Hepatocyte (in vitro differentiated cells): ENCODE measurements around the gene WHRN. TPM values are rescaled to one million over a fixed set of nuclear protein-coding genes. Genes with fewer than 3 reads are reported as not detected.

ENCODE experiments used
- DNase-seq: peaks from one replicate; pipeline ENCODE4 v3.0.0-alpha.2; 2016; ENCODE audit warnings: low spot score
- H2AFZ ChIP-seq: fragments of 200-600 bp; sonication (generic); 2 replicates; pipeline ENCODE4 v1.6.0; 2016; ENCODE audit warnings: antibody characterized with exemption, mild to moderate bottlenecking
- H3K27ac ChIP-seq: fragments of 200-600 bp; sonication (generic); 2 replicates; pipeline ENCODE4 v1.5.1; 2016; ENCODE audit warnings: mild to moderate bottlenecking
- H3K27me3 ChIP-seq: fragments of 200-600 bp; sonication (generic); 2 replicates; pipeline ENCODE4 v1.6.1; 2016
- H3K36me3 ChIP-seq: fragments of 200-600 bp; sonication (generic); replicated peaks from 2 replicates; pipeline ENCODE4 v1.5.1; 2016; ENCODE audit warnings: low read depth; ENCODE audit not compliant: insufficient read depth
- H3K4me1 ChIP-seq: fragments of 200-600 bp; sonication (generic); 2 replicates; pipeline ENCODE4 v1.5.1; 2016; ENCODE audit warnings: mild to moderate bottlenecking, moderate library complexity; ENCODE audit not compliant: insufficient read depth
- H3K4me2 ChIP-seq: fragments of 200-600 bp; sonication (generic); 2 replicates; pipeline ENCODE4 v1.6.0; 2016
- H3K4me3 ChIP-seq: fragments of 200-600 bp; sonication (generic); 2 replicates; pipeline ENCODE4 v1.5.1; 2016; ENCODE audit warnings: mild to moderate bottlenecking
- H3K79me2 ChIP-seq: fragments of 200-600 bp; sonication (generic); 2 replicates; pipeline ENCODE4 v1.6.0; 2017; ENCODE audit warnings: mild to moderate bottlenecking
- H3K9me2 ChIP-seq: fragments of 200-600 bp; sonication (generic); replicated peaks from 2 replicates; pipeline ENCODE4 v1.6.0; 2017; ENCODE audit warnings: mild to moderate bottlenecking; ENCODE audit not compliant: insufficient read depth
- H3K9me3 ChIP-seq: fragments of 200-600 bp; sonication (generic); 2 replicates; pipeline ENCODE4 v1.5.1; 2016; ENCODE audit warnings: low read depth, mild to moderate bottlenecking
- H4K20me1 ChIP-seq: fragments of 200-600 bp; sonication (generic); 2 replicates; pipeline ENCODE4 v1.6.0; 2016; ENCODE audit warnings: mild to moderate bottlenecking; ENCODE audit not compliant: insufficient read depth, poor library complexity, severe bottlenecking
- CTCF ChIP-seq: fragments of 200-600 bp; sonication (generic); IDR thresholded peaks from 2 replicates; pipeline ENCODE4 v1.5.1; 2016; ENCODE audit warnings: antibody characterized with exemption, mild to moderate bottlenecking; ENCODE audit not compliant: poor library complexity
- EZH2 ChIP-seq: fragments of 200-600 bp; sonication (generic); IDR thresholded peaks from 2 replicates; pipeline ENCODE4 v1.6.1; 2016; ENCODE audit warnings: antibody characterized with exemption, mild to moderate bottlenecking, borderline replicate concordance
- EZH2phosphoT487 ChIP-seq: fragments of 200-600 bp; sonication (generic); IDR thresholded peaks from one replicate; pipeline ENCODE4 v1.6.1; 2018; ENCODE audit warnings: antibody characterized with exemption, mild to moderate bottlenecking, low read depth, moderate library complexity; ENCODE audit not compliant: unreplicated experiment, severe bottlenecking
- WGBS: methylation state at CpG from one replicate; pipeline ENCODE4 v1.1.6; 2016; ENCODE audit warnings: low lambda C conversion rate; ENCODE audit errors: missing lambda C conversion rate; 5-methylcytosine and 5-hydroxymethylcytosine counted together
- polyA plus RNA-seq: library from polyadenylated mRNA; unstranded; fragments of >200 nt; fragmentation: Nextera tagmentation; extraction: Ambion mirVana; gene quantifications from 2 replicates; pipeline ENCODE4 v1.2.1, GENCODE V29; 2016
- total RNA-seq: library from RNA; depleted of rRNA; stranded (reverse); fragments of >200 nt; gene quantifications from 2 replicates; pipeline ENCODE4 v1.2.3, GENCODE V29; 2014

Gene WHRN
- total and polyA plus RNA-seq, 2 experiments from 2014 or later: 3.2 to 6.6 TPM

GRCh38 chr9:114373960-114374730 lies 131.1 kb downstream of the WHRN start:
- WGBS: 92% methylated on average over 16 of the region's 16 CpGs
- Histone ChIP-seq H3K27me3 (no peaks in the 10 kb centered on the region), H3K79me2 (no peaks in the 10 kb centered on the region), H2AFZ (no peak overlapping the region), H3K9me3 (no peaks in the 10 kb centered on the region), H3K4me3 (no peak overlapping the region), H3K4me1 (peaks cover 2% of the 10 kb centered on the region), H4K20me1 (no peaks in the 10 kb centered on the region), H3K9me2 (no peaks in the 10 kb centered on the region), H3K36me3 (no peaks in the 10 kb centered on the region), H3K27ac (no peak overlapping the region), H3K4me2 (no peak overlapping the region)
- TF ChIP-seq CTCF (no peak), EZH2phosphoT487 (no peak), EZH2 (no peak)
- no peak for DNase-seq

GRCh38 chr9:114372921-114373448 lies 132.3 kb downstream of the WHRN start:
- no peak for DNase-seq
- H3K79me2 ChIP-seq: no peaks in the 10 kb centered on the region

DNA sequence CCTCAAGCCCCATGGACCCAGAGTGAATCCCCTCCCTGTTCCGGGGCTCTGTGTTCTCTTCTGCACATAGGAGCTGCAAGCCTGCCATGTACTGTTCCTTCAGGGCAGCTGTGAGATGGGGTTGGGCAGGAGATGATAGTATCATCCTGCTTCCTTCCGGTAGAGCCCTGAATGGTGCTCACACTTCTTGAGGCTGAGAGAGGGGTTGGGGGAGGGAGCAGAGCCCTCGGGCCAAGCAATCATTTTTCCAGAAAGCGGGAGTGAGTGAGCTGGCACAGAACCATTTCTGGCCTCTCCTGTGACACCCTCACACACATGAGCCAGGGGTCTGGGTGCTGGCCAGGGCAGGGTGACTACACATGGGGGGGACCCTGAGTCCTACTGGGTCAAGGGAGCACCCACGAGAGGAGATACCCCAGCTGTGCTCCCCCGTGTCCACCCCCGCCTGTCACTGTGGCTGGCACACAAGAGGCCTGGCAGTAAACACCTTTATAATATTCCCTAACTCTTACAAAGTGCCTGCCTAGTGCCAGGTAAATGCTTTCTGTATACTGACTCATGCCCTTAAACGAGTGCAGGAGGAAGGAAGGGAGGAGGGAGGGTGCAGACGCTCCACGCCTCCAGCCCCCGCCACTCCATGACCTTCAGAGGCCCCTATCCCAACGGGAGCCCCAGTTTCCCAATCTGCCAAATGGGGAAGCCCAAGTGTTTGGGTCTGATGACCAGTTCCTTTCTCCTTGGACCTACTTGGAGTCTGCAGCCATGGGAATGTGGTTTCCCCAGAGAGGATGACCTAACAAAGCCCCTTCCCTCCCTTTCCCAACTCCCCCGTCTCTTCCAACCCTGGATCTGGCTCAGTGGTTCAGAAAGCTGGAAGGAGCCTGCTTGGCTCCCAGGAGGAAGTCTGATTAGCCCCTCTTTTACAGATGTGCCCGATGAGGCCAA lies 133.0 kb downstream of the WHRN start:
- H2AFZ ChIP-seq: no peak overlapping the region
- no peak for DNase-seq

More at GRCh38 chr9:114372921-114373448, 132.3 kb downstream of the WHRN start:
- 86% methylated on average over 9 of the region's 9 CpGs for WGBS
- Histone ChIP-seq H3K4me2 (no peak overlapping the region), H2AFZ (no peak overlapping the region), H4K20me1 (no peaks in the 10 kb centered on the region), H3K27ac (no peak overlapping the region), H3K9me3 (no peaks in the 10 kb centered on the region), H3K9me2 (no peaks in the 10 kb centered on the region), H3K36me3 (no peaks in the 10 kb centered on the region), H3K4me3 (no peak overlapping the region), H3K27me3 (no peaks in the 10 kb centered on the region), H3K4me1 (peaks cover 4% of the 10 kb centered on the region)
- TF ChIP-seq EZH2 (no peak), EZH2phosphoT487 (no peak), CTCF (no peak)

More for the DNA sequence above, 133.0 kb downstream of the WHRN start:
- Histone ChIP-seq H3K9me2 (no peaks in the 10 kb centered on the region), H3K4me1 (peaks cover 6% of the 10 kb centered on the region), H3K27me3 (no peaks in the 10 kb centered on the region), H3K9me3 (no peaks in the 10 kb centered on the region), H3K4me2 (no peak overlapping the region), H3K79me2 (no peaks in the 10 kb centered on the region), H4K20me1 (no peaks in the 10 kb centered on the region), H3K27ac (no peak overlapping the region), H3K4me3 (no peak overlapping the region), H3K36me3 (no peaks in the 10 kb centered on the region)
- 76% methylated on average over 14 of the region's 14 CpGs for WGBS
- no peak for TF ChIP-seq EZH2
- no peak for TF ChIP-seq EZH2phosphoT487
- no peak for TF ChIP-seq CTCF
